Activated CD8-positive, alpha-beta T cell treated with anti-CD3 and anti-CD28 coated beads for 36 hours (primary cell): ENCODE data around the gene HES2. TPM values are rescaled to one million over a fixed set of nuclear protein-coding genes. Genes with fewer than 3 reads are reported as not detected.

Experiments used
- ATAC-seq: fragments of 200-7000 bp; cut with Tn5 transposase; one replicate; pipeline ENCODE4 v1.10.0; 2021; ENCODE audit warnings: mild to moderate bottlenecking, moderate library complexity
- CTCF ChIA-PET: fragments of 350-600 bp; sonication (Branson Sonifier 250); formaldehyde crosslinking; loops from one replicate; lab custom pipeline; 2021; ENCODE audit warnings: antibody characterized with exemption; lab: Charles Lee
- POLR2A ChIA-PET: fragments of 350-600 bp; sonication (Branson Sonifier 250); formaldehyde crosslinking; loops from one replicate; lab custom pipeline; 2021; ENCODE audit warnings: antibody characterized with exemption; lab: Charles Lee
- DNase-seq: peaks from one replicate; pipeline ENCODE4 v3.0.0-alpha.2; 2020
- H3K27ac Mint-ChIP-seq: one replicate; pipeline ENCODE4 v1.8.0; 2021; ENCODE audit warnings: mild to moderate bottlenecking, mixed read lengths
- H3K27me3 Mint-ChIP-seq: one replicate; pipeline ENCODE4 v1.8.0; 2021; ENCODE audit warnings: mixed read lengths
- H3K36me3 Mint-ChIP-seq: one replicate; pipeline ENCODE4 v1.8.0; 2021; ENCODE audit warnings: low read depth, mixed read lengths
- H3K4me1 Mint-ChIP-seq: one replicate; pipeline ENCODE4 v1.8.0; 2021; ENCODE audit warnings: low read depth, mixed read lengths
- H3K4me3 Mint-ChIP-seq: one replicate; pipeline ENCODE4 v1.8.0; 2021; ENCODE audit warnings: mild to moderate bottlenecking, moderate library complexity, mixed read lengths
- H3K9me3 Mint-ChIP-seq: one replicate; pipeline ENCODE4 v1.8.0; 2021; ENCODE audit warnings: mixed read lengths
- intact Hi-C: fragments of 100-400 bp; cut with micrococcal nuclease; formaldehyde crosslinking; loops from one replicate; pipeline ENCODE4 v1.10.0; 2022
- total RNA-seq, 2 experiments: library from RNA; stranded (reverse); gene quantifications; one replicate each; pipeline ENCODE4 v1.2.3, GENCODE V29; 2021
- TF ChIP-seq, protein P1 (sequence below): fragments of 200-600 bp; IDR thresholded peaks from one replicate; pipeline ENCODE4 v1.8.0; 2022; ENCODE audit warnings: antibody characterized with exemption, mild to moderate bottlenecking

The HES2 gene
- total RNA-seq, 2 experiments from 2014 or later: 0.29 TPM; not detected in 1

DNA sequence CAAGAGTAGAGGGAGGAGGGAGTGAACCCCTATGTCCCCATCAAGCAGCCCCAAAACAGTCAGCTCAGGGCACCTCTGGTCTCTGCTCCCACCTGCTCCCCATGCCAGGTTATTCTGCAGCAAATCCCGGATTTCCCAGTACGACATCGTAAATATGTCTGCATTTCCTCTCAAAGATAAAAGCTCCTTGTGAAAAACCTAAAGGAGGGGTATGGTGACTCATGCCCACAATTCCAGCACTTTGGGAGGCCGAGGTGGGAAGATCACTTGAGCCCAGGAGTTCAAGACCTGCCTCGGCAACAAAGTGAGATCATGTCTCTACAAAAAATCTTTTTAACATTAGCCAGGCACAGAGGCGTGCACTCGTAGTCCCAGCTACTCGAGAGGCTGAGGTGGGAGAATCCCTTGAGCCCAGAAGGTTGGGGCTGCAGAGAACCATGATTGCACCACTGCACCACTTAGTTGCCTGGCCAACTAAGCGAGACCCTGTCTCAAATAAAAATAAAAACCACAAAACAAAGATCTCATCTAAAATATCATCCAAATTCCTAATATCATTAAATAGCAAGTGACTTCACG is 33.3 kb downstream of the HES2 start:
- Mint-ChIP-seq H3K36me3 (peaks cover 2% of the 10 kb centered on the region), H3K9me3 (no peaks in the 10 kb centered on the region), H3K27me3 (no peaks in the 10 kb centered on the region), H3K4me1 (no peaks in the 10 kb centered on the region), H3K27ac (no peak overlapping the region), H3K4me3 (no peak overlapping the region)
- POLR2A ChIA-PET: interaction anchor here (1.1 to 1.8 kb wide), 4 partner anchors 8 to 28 kb away, joined by 3 to 5 read pairs (median 4); no protein-coding TSS in a partner anchor
- TF ChIP-seq, protein P1, sequence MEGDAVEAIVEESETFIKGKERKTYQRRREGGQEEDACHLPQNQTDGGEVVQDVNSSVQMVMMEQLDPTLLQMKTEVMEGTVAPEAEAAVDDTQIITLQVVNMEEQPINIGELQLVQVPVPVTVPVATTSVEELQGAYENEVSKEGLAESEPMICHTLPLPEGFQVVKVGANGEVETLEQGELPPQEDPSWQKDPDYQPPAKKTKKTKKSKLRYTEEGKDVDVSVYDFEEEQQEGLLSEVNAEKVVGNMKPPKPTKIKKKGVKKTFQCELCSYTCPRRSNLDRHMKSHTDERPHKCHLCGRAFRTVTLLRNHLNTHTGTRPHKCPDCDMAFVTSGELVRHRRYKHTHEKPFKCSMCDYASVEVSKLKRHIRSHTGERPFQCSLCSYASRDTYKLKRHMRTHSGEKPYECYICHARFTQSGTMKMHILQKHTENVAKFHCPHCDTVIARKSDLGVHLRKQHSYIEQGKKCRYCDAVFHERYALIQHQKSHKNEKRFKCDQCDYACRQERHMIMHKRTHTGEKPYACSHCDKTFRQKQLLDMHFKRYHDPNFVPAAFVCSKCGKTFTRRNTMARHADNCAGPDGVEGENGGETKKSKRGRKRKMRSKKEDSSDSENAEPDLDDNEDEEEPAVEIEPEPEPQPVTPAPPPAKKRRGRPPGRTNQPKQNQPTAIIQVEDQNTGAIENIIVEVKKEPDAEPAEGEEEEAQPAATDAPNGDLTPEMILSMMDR: no peak
- CTCF ChIA-PET: interaction anchor here (1.1 kb wide), 1 partner anchor 36 kb away, joined by 3 read pairs; no protein-coding TSS in a partner anchor
- DNase-seq: no peak
- ATAC-seq: no peak
- intact Hi-C loops: no loop called here

DNA sequence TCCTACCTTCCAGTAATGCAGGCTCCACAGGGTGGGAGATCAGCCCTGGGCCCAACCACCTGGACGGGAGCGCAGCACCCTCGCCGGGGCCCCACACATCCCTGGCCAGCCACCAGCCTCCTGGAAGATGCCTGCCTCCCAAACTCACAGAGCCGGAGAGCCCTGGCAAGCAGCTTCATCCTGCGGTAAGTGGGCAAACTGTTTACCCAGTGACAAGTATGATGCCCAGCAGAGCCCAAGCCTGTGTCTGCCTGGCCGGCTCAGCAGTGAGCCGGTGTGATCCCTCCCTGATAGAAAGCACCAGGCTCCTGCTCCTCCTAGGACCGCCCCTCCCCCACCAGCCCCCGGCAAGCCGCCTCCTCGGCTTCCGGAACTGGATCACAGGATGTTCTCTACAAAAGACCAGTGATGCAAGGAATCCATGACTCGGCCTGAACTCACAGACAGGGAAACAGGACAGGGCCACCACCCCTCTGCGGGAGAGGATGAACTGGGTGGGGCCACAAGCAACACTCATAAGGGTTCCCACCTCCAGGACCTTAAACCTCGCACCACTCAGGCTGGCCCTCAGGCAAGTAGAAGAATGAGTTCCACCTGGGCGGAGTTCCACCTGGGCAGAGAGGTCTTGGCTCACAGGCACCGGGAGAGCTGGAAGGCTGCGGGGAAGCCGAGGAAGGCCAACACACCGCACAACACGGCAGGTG is 34.1 kb downstream of the HES2 start:
- no peak overlapping the region for H3K4me3 Mint-ChIP-seq
- H3K4me1 Mint-ChIP-seq: no peaks in the 10 kb centered on the region
- ATAC-seq: no peak
- H3K9me3 Mint-ChIP-seq: no peaks in the 10 kb centered on the region
- no peak for DNase-seq
- H3K27me3 Mint-ChIP-seq: no peaks in the 10 kb centered on the region
- no peak overlapping the region for H3K27ac Mint-ChIP-seq
- intact Hi-C loops: no loop called here
- POLR2A ChIA-PET: interaction anchor here (0.7 to 1.5 kb wide), 3 partner anchors 9 to 25 kb away, joined by 3 to 5 read pairs (median 3); no protein-coding TSS in a partner anchor
- TF ChIP-seq, protein P1: no peak
- CTCF ChIA-PET: interaction anchor here (1.0 to 1.1 kb wide), 3 partner anchors 35 to 37 kb away, joined by 3 to 4 read pairs (median 4); no protein-coding TSS in a partner anchor
- peaks cover 2% of the 10 kb centered on the region for H3K36me3 Mint-ChIP-seq

DNA sequence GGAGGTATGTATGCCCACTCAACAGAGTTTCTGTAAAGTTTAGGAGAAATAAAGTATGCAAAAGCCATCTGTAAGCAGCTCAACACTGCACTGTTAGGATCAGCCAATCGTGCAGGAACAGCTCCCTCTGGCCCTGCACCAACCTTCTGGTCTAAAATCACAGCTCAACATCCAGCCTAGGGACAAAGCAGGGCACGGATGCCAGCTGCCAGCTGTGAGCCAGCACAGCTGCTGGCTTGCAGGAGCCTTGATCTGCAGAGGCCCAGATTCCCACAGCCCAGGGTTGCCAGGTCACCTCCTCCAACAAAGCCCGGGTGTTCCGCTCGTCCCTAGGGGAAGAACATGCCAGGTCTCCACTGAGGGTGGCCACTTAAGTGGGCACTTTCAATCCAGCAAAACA is 34.8 kb downstream of the HES2 start:
- H3K4me1 Mint-ChIP-seq: no peaks in the 10 kb centered on the region
- POLR2A ChIA-PET: interaction anchor here (0.7 to 1.6 kb wide), 3 partner anchors 9 to 1591 kb away, joined by 3 to 4 read pairs (median 3); partner anchors contain the start of gene ACOT7
- CTCF ChIA-PET: interaction anchor here (0.6 to 1.1 kb wide), 3 partner anchors 31 to 36 kb away, joined by 3 to 4 read pairs (median 4); no protein-coding TSS in a partner anchor
- H3K36me3 Mint-ChIP-seq: peaks cover 2% of the 10 kb centered on the region
- TF ChIP-seq, protein P1: no peak
- DNase-seq (no peak), ATAC-seq (no peak)
- intact Hi-C loops: no loop called here
- H3K27me3 Mint-ChIP-seq: no peaks in the 10 kb centered on the region
- H3K9me3 Mint-ChIP-seq: no peaks in the 10 kb centered on the region
- no peak overlapping the region for H3K27ac Mint-ChIP-seq
- no peak overlapping the region for H3K4me3 Mint-ChIP-seq

DNA sequence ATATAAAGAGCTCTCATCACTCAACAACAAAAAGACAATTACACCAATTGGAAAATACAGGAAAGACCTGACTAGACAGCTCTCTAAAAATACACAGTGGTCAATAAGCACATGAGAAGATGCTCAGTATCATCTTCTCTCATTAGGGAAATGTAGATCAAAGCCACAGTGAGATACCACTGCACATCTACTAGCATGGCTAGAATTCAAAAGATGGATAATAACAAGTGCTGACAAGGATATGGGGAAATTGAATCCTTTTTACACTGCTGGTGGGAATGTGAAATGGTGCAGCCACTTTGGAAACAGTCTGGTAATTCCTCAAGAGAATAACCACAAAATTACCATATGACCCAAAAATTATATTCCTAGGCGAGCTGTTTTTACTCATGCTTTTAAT is 35.6 kb downstream of the HES2 start:
- POLR2A ChIA-PET: interaction anchor here (0.7 to 1.6 kb wide), 2 partner anchors 10 to 1592 kb away, joined by 3 to 4 read pairs; partner anchors contain the start of gene ACOT7
- H3K27ac Mint-ChIP-seq: no peak overlapping the region
- no peak overlapping the region for H3K4me3 Mint-ChIP-seq
- no peaks in the 10 kb centered on the region for H3K4me1 Mint-ChIP-seq
- TF ChIP-seq, protein P1: no peak
- DNase-seq (no peak), ATAC-seq (no peak)
- intact Hi-C loops: no loop called here
- H3K9me3 Mint-ChIP-seq: no peaks in the 10 kb centered on the region
- peaks cover 2% of the 10 kb centered on the region for H3K36me3 Mint-ChIP-seq
- CTCF ChIA-PET: interaction anchor here (0.6 to 1.2 kb wide), 3 partner anchors 8 to 36 kb away, joined by 3 to 4 read pairs (median 3); no protein-coding TSS in a partner anchor
- no peaks in the 10 kb centered on the region for H3K27me3 Mint-ChIP-seq
